Endothelial cell of umbilical vein (primary cell): ENCODE results near the gene RENBP. TPM values are rescaled to one million over a fixed set of nuclear protein-coding genes. Genes with fewer than 3 reads are reported as not detected.

Experiments
- BruUV-seq: library from RNA; stranded (reverse); fragments of 400-500 nt; replicated peaks from 2 replicates; lab custom pipeline; 2021; lab: Mats Ljungman, UMichigan
- CTCF ChIA-PET: fragments of 300-600, 350-600 bp; sonication (Branson Sonifier 250); formaldehyde crosslinking; loops from one replicate; lab custom pipeline; 2021; ENCODE audit warnings: antibody characterized with exemption, inconsistent platforms; lab: Charles Lee
- POLR2A ChIA-PET: fragments of 300-600, 350-600 bp; sonication (Branson Sonifier 250); formaldehyde crosslinking; loops from one replicate; lab custom pipeline; 2021; ENCODE audit warnings: antibody characterized with exemption, inconsistent platforms; lab: Charles Lee
- DNase-seq: peaks from one replicate; pipeline ENCODE4 v3.0.0-alpha.2; 2011; ENCODE audit warnings: low read depth, low spot score
- FAIRE-seq: peaks from 2 replicates; lab custom pipeline; 2011; peaks lifted over from hg19 to GRCh38; lab: Jason Lieb, UNC
- H2AFZ ChIP-seq: 2 replicates; pipeline ENCODE4 v1.6.0; 2012; ENCODE audit warnings: low read depth, low read length, control low read depth, inconsistent platforms
- H3K27ac ChIP-seq: 2 replicates; pipeline ENCODE4 v1.5.1; 2011; ENCODE audit warnings: low read depth, mild to moderate bottlenecking, control low read depth, low read length, moderate library complexity; ENCODE audit not compliant: insufficient read depth
- H3K27me3 ChIP-seq, 2 experiments: 2 replicates each; pipeline versions ENCODE4 v1.6.0 to v1.6.1; 2011; ENCODE audit warnings: low read length in 2 of 2, mixed read lengths in 1 of 2; ENCODE audit not compliant: control insufficient read depth in 2 of 2, insufficient read depth in 2 of 2
- H3K36me3 ChIP-seq, 2 experiments: 2 replicates in 1 of 2; 3 replicates in 1 of 2; pipeline ENCODE4 v1.5.1; 2011; ENCODE audit warnings: low read length in 2 of 2, mild to moderate bottlenecking in 1 of 2, moderate library complexity in 1 of 2; ENCODE audit not compliant: control insufficient read depth in 2 of 2, insufficient read depth in 2 of 2; ENCODE audit errors: extremely low read depth in 1 of 2
- H3K4me1 ChIP-seq: 3 replicates; pipeline ENCODE4 v1.5.1; 2011; ENCODE audit warnings: mild to moderate bottlenecking, low read length; ENCODE audit not compliant: control insufficient read depth, insufficient read depth; ENCODE audit errors: extremely low read depth
- H3K4me2 ChIP-seq: 2 replicates; pipeline ENCODE4 v1.6.1; 2011; ENCODE audit warnings: low read length, control low read depth, mixed read lengths; ENCODE audit not compliant: insufficient read depth
- H3K4me3 ChIP-seq, 3 experiments: fragments of 200-600 bp in 1 of 3; sonication (generic), shearing (Covaris generic) in 1 of 3; replicated peaks in 1 of 3; 2 replicates each; pipeline ENCODE4 v1.5.1; 2011 to 2016; ENCODE audit warnings: control low read depth in 3 of 3, low read length in 3 of 3, mild to moderate bottlenecking in 2 of 3, inconsistent platforms in 1 of 3, low read depth in 1 of 3, moderate library complexity in 1 of 3; ENCODE audit not compliant: insufficient read depth in 1 of 3
- H3K79me2 ChIP-seq: 2 replicates; pipeline ENCODE4 v1.6.0; 2012; ENCODE audit warnings: low read length, inconsistent platforms; ENCODE audit not compliant: control insufficient read depth, insufficient read depth
- H3K9ac ChIP-seq: replicated peaks from 2 replicates; pipeline ENCODE3; 2011; ENCODE audit warnings: low read length, control low read depth; ENCODE audit not compliant: insufficient read depth; ENCODE audit errors: extremely low read depth
- H3K9me1 ChIP-seq: replicated peaks from 3 replicates; pipeline ENCODE4 v1.6.0; 2011; ENCODE audit warnings: mild to moderate bottlenecking, low read length; ENCODE audit not compliant: control insufficient read depth, insufficient read depth; ENCODE audit errors: extremely low read depth
- H3K9me3 ChIP-seq: replicated peaks from 2 replicates; pipeline ENCODE4 v1.5.1; 2012; ENCODE audit warnings: low read length, inconsistent platforms; ENCODE audit not compliant: control insufficient read depth, insufficient read depth
- H4K20me1 ChIP-seq: replicated peaks from 2 replicates; pipeline ENCODE3; 2011; ENCODE audit warnings: mild to moderate bottlenecking, low read length; ENCODE audit not compliant: control insufficient read depth, insufficient read depth; ENCODE audit errors: extremely low read depth
- CTCF ChIP-seq, 2 donors: IDR thresholded peaks; 1 replicate in 1 of 2; 2 replicates in 1 of 2; pipeline ENCODE4 v1.5.1; 2011; ENCODE audit warnings: low read length in 2 of 2, mild to moderate bottlenecking in 2 of 2, moderate library complexity in 2 of 2, control low read depth in 1 of 2, inconsistent platforms in 1 of 2, low read depth in 1 of 2; ENCODE audit not compliant: insufficient read depth in 1 of 2; ENCODE audit errors: extremely low read depth in 1 of 2
- FOS ChIP-seq: IDR thresholded peaks from 2 replicates; pipeline ENCODE4 v1.6.1; 2011; ENCODE audit warnings: mild to moderate bottlenecking, low read length, moderate library complexity, borderline replicate concordance; ENCODE audit not compliant: insufficient read depth
- MAX ChIP-seq: IDR thresholded peaks from 2 replicates; pipeline ENCODE4 v1.6.1; 2011; ENCODE audit not compliant: insufficient read depth, insufficient read length
- dilution Hi-C: fragments of 300-500 bp; cut with MboI; formaldehyde crosslinking; loops from one replicate; pipeline ENCODE4 v1.15.0; 2019; ENCODE audit warnings: low sequenced_read_pairs; ENCODE audit not compliant: extremely low pct_ligation_motif_present
- intact Hi-C: fragments of 100-400 bp; cut with micrococcal nuclease; formaldehyde crosslinking; loops from one replicate; pipeline ENCODE4 v1.10.0; 2022
- polyA plus RNA-seq, 4 experiments: library from polyadenylated mRNA; depleted of rRNA in 3 of 4; stranded (reverse) in 3 of 4; unstranded in 1 of 4; fragments of >200 nt; gene quantifications; 2 replicates each; pipeline versions ENCODE4 v1.2.1 to v1.2.3, GENCODE V29; 2011 to 2012; ENCODE audit warnings: missing spikeins in 1 of 4
- total RNA-seq: library from RNA; stranded (reverse); gene quantifications from 2 replicates; pipeline ENCODE4 v1.2.3, GENCODE V29; 2021

The RENBP gene
- total and polyA plus RNA-seq, 2 donors (not counting 3 experiments of a cell fraction or from before 2014, with no cell fraction given) = 8.0 to 16.0 TPM

GRCh38 chrX:153921511-153922446, 22.7 kb downstream of the RENBP start:
- Histone ChIP-seq H4K20me1 (no peaks in the 10 kb centered on the region), H3K9me3 (no peaks in the 10 kb centered on the region), H3K9me1 (no peaks in the 10 kb centered on the region), H3K79me2 (peaks cover 2% of the 10 kb centered on the region), H3K4me1 (peaks cover 34% of the 10 kb centered on the region), H3K4me2 (no peak overlapping the region), H2AFZ (no peak overlapping the region), H3K9ac (no peak overlapping the region), H3K27ac (no peak overlapping the region), H3K4me3 (no peak overlapping the region), H3K36me3 (peaks cover 0 to 3% of the 10 kb centered on the region in 2 experiments), H3K27me3 (no peaks in the 10 kb centered on the region)
- intact Hi-C loops (no loop called here), dilution Hi-C loops (no loop called here)
- CTCF ChIA-PET = interaction anchor here (0.9 to 9.0 kb wide), 10 partner anchors 11 to 158 kb away, joined by 3 to 253 read pairs (median 4); partner anchors contain the start of genes NAA10, PLXNB3 and RENBP
- no peak for DNase-seq
- POLR2A ChIA-PET = no interaction called here
- TF ChIP-seq FOS = no peak
- no peak for TF ChIP-seq MAX
- no peak for TF ChIP-seq CTCF (IDR thresholded peaks at IDR 0.05; ENCODE audit: extremely low read depth in 1 of 2, insufficient read depth in 1 of 2, low read depth in 1 of 2, low read length in 2 of 2)
- peak; percentile 87 for FAIRE-seq
- BruUV-seq = no TSS peak
